Right lobe of liver (tissue), 4 donors: ENCODE results near the gene RAB32.

Source experiments
- POLR2A ChIP-seq: fragments of 450-650 bp; IDR thresholded peaks from one replicate; pipeline ENCODE4 v1.6.1; 2017; ENCODE audit warnings: antibody characterized with exemption, mild to moderate bottlenecking
- TF ChIP-seq, protein P1 (sequence below), 4 donors: fragments of 200-600 bp in 3 of 4; fragments of 450-650 bp in 1 of 4; IDR thresholded peaks; one replicate each; pipeline versions ENCODE4 v1.5.1 to v1.8.0; 2016 to 2022; ENCODE audit warnings: antibody characterized with exemption in 4 of 4, mild to moderate bottlenecking in 2 of 4
- donor health status: DM: no; HTN: no; CAD: no.
- donor health status: DM: no; HTN: no; CAD: no.
- donor health status: DM: no; HTN: yes; CAD: no.

DNA sequence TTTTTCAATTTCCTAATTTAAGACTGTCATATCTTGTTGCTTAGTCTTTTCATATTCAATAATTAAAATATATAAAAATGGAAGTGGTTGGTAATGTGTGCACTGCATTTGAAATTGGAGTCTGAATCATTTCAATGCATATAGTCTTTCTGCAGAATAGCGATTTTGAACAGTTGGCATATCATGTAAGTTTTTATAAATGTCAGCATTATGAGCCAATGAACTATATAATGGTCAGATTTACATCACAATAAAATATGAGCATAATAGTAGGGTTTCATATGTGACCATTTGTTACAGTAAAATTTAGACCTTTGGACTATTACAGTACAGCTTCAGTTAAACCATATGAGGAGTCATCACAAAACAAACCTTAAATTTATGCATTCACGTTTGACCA is 4.3 kb downstream of the RAB32 start:
- TF ChIP-seq, protein P1, sequence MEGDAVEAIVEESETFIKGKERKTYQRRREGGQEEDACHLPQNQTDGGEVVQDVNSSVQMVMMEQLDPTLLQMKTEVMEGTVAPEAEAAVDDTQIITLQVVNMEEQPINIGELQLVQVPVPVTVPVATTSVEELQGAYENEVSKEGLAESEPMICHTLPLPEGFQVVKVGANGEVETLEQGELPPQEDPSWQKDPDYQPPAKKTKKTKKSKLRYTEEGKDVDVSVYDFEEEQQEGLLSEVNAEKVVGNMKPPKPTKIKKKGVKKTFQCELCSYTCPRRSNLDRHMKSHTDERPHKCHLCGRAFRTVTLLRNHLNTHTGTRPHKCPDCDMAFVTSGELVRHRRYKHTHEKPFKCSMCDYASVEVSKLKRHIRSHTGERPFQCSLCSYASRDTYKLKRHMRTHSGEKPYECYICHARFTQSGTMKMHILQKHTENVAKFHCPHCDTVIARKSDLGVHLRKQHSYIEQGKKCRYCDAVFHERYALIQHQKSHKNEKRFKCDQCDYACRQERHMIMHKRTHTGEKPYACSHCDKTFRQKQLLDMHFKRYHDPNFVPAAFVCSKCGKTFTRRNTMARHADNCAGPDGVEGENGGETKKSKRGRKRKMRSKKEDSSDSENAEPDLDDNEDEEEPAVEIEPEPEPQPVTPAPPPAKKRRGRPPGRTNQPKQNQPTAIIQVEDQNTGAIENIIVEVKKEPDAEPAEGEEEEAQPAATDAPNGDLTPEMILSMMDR (IDR thresholded peaks at IDR 0.05), result no peak
- TF ChIP-seq POLR2A, result no peak
